ENCODE measurements around the gene KHDC1.
A peak's percentile ranks its signal among the peaks of the same experiment; 100 is the strongest.
"Not testable (repeated sequence)": the region's sequence is repeated elsewhere in the genome, so short reads cannot be mapped to it uniquely, and the experiment has no call there.

KHDC1 gene

GRCh38 chr6:73250016-73250415 is 13.0 kb downstream of the KHDC1 start:
- DNase-seq (ENCODE audit: low spot score), result no peak

GRCh38 chr6:73248192-73248903 is 14.6 kb downstream of the KHDC1 start:
- no peak for DNase-seq (ENCODE audit: low spot score)

- no peak for DNase-seq (ENCODE audit: low spot score)
Observed at GRCh38 chr6:73242001-73242400, 21.0 kb downstream of the KHDC1 start.

GRCh38 chr6:73240730-73241129 is 22.3 kb downstream of the KHDC1 start:
- DNase-seq (ENCODE audit: low spot score), result no peak

- no peak for DNase-seq (ENCODE audit: low spot score)
Observed at GRCh38 chr6:73236144-73236750, 26.7 kb downstream of the KHDC1 start.

- no peak for DNase-seq (ENCODE audit: low spot score)
Observed at GRCh38 chr6:73234733-73235132, 28.3 kb downstream of the KHDC1 start.

- not testable (repeated sequence) for DNase-seq (ENCODE audit: low spot score)
Observed at GRCh38 chr6:73233971-73234370, 29.0 kb downstream of the KHDC1 start.

- DNase-seq (ENCODE audit: low spot score), result no peak
Observed at GRCh38 chr6:73233048-73233447, 29.9 kb downstream of the KHDC1 start.

- DNase-seq (ENCODE audit: low spot score), result no peak
Observed at GRCh38 chr6:73231986-73232391, 31.0 kb downstream of the KHDC1 start.

- peak; percentile 23 for DNase-seq (ENCODE audit: low spot score)
Observed at GRCh38 chr6:73227606-73228255, 35.3 kb downstream of the KHDC1 start.

GRCh38 chr6:73225396-73225795 is 37.6 kb downstream of the KHDC1 start, which contains the start of gene KHDC1L:
KHDC1L (minus strand) TSS chr6:73225496; CDS start chr6:73225408, 88 bp downstream.
- no peak for DNase-seq (ENCODE audit: low spot score)

- no peak for DNase-seq (ENCODE audit: low spot score)
Observed at GRCh38 chr6:73216859-73217258, 46.1 kb downstream of the KHDC1 start.

- no peak for DNase-seq (ENCODE audit: low spot score)
Observed at GRCh38 chr6:73209117-73209516, 53.9 kb downstream of the KHDC1 start.

- DNase-seq (ENCODE audit: low spot score), result no peak
Observed at GRCh38 chr6:73207221-73207837, 55.7 kb downstream of the KHDC1 start.

- DNase-seq (ENCODE audit: low spot score), result no peak
Observed at GRCh38 chr6:73204252-73204651, 58.7 kb downstream of the KHDC1 start.

- DNase-seq (ENCODE audit: low spot score), result no peak
Observed at GRCh38 chr6:73203098-73203497, 59.9 kb downstream of the KHDC1 start.

- DNase-seq (ENCODE audit: low spot score), result no peak
Observed at GRCh38 chr6:73200735-73201134, 62.3 kb downstream of the KHDC1 start.

- no peak for DNase-seq (ENCODE audit: low spot score)
Observed at GRCh38 chr6:73200247-73200646, 62.7 kb downstream of the KHDC1 start.

- no peak for DNase-seq (ENCODE audit: low spot score)
Observed at GRCh38 chr6:73194744-73195143, 68.3 kb downstream of the KHDC1 start.

- not testable (repeated sequence) for DNase-seq (ENCODE audit: low spot score)
Observed at GRCh38 chr6:73193302-73193701, 69.7 kb downstream of the KHDC1 start.

Data from putamen (tissue), 1 donor.